NCI-H2171 (cell line): ENCODE results near the gene FIS1.

Experiments
- DNase-seq: peaks from one replicate; lab custom pipeline; 2025; lab: John Stamatoyannopoulos, UW

The FIS1 gene

GRCh38 chr7:101233907-101234547 lies 10.9 kb downstream of the FIS1 start:
- no peak for DNase-seq

- peak; percentile 75 for DNase-seq
These were observed 12.6 kb downstream of the FIS1 start for GRCh38 chr7:101232141-101232850.

GRCh38 chr7:101231644-101232043 lies 13.2 kb downstream of the FIS1 start:
- DNase-seq, result no peak

- DNase-seq, result no peak
These were observed 18.2 kb downstream of the FIS1 start for GRCh38 chr7:101226721-101227120.

- DNase-seq, result no peak
These were observed 19.2 kb downstream of the FIS1 start for GRCh38 chr7:101225650-101226049.

- no peak for DNase-seq
These were observed 21.4 kb downstream of the FIS1 start for GRCh38 chr7:101223528-101223927.

DNA sequence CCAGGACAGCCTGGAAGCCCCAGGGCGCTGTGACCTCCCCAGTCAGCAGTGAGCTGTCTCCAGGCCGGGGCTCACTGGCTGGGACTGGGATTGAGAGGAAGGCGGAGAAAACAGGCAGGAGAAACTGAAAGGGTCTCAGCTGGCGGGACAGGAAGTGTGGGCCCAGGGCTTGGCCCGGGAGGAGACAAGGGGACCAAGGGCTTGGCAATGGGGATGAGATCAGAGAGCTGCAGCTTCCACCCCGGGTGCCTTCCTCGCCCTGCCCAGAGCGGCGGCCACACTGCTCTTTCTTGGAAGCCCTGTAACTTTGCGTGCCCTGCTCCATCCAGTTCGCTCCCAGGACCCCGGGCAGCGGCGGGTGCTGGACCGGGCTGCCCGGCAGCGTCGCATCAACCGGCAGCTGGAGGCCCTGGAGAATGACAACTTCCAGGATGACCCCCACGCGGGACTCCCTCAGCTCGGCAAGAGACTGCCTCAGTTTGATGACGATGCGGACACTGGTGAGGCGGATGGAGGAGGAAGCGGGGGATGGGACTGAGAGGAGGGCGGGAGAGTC lies 22.5 kb downstream of the FIS1 start:
- DNase-seq, result no peak

DNA sequence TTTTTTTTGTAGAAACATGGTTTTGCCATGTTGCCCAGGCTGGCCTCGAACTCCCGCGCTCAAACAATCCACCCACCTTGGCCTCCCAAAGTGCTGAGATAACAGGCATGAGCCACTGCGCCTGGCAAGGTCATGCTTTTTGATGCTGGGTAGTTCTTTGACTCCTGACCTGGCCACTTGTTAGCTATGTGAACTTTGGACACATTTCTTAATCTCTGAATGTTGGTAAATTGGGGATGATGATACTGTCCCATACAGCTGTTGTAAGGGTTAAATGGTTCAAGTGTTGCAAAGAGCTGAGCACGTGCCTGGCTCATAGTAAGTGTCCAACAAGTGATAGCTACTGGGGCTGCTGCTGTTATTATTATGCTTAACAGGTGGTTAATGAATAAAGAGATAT lies 24.6 kb downstream of the FIS1 start:
- no peak for DNase-seq

GRCh38 chr7:101218236-101219125 lies 26.4 kb downstream of the FIS1 start:
- DNase-seq, result no peak

GRCh38 chr7:101217388-101218235 lies 27.3 kb downstream of the FIS1 start, which contains the start of the genes PLOD3 and ZNHIT1:
TSS of gene PLOD3 (minus strand) at chr7:101217581. CDS start at chr7:101217274, 307 bp downstream.
TSS of gene ZNHIT1 (plus strand) at chr7:101218165. CDS start at chr7:101218196, 31 bp downstream.
- peak; percentile 97 for DNase-seq

DNA sequence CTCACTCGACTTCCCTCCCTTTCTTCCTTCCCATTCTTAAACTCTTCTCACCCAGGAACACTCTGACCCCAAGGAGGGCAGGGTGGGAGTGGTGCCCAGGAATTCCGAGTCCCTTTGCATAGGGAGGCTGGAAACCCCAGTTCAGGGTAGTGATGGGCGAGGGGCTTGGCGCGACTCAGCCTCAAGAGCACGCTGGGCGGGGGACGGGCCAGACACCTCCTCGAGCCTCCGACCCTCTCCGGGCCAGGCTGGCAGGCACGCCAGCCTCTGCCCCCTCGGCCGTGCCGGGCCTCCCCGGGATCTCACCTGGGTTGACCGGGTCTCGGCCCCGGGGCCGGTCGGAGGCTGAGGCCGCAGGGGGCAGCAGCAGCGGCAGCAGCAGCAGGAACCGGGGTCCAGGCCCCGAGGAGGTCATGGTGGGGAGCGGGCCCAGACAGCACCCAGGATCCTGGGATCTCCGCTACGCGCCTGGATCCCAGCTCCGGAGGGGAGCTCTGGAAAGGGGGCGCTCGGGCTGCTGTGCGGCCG lies 28.0 kb downstream of the FIS1 start:
- DNase-seq, result no peak

DNA sequence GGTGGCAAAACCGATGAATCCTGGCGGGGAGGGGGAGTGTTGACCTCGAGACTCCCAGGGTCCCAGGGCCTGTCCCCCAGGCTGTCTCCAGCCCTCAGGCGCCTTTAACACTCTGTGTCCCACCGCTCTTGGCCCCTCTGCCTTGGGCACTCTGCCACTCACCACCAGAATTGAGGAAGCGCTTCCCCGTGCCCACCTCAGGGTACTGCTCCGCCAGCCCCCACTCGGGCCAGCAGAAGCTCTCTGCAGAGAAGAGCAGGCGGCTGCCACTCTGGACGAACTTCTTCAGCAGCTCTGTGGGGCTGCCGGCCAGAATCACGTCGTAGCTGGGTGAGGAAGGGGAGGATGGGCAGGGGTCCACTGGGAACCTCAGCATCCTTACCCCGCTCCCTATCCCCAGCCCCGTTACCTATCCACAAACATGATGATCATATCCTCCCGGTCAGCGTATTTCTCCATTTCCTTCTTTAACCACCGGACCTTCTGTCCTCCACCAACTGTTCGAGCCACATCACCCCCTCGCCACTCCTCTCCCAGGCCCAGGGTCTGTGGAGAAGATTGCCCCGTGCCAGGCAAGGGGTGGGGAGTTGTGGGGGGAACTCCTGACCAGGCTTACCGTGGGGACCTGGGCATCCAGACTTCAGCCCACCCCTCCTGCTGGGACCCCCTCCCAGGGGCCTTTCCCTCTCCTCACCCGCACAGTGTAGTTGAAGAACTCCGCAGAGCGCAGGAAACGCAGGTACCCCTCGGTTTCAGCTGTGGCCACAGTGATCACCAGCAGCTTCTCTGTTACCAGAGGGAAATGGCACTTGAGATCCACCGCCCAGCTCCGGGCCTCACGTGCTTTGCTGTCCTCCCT lies 28.7 kb downstream of the FIS1 start:
- DNase-seq, result no peak

GRCh38 chr7:101212014-101212413 lies 32.9 kb downstream of the FIS1 start:
- DNase-seq, result no peak

- DNase-seq, result no peak
These were observed 33.4 kb downstream of the FIS1 start for GRCh38 chr7:101211501-101211900.

- DNase-seq, result no peak
These were observed 34.7 kb downstream of the FIS1 start for GRCh38 chr7:101210143-101210542.

GRCh38 chr7:101208794-101209193 lies 36.1 kb downstream of the FIS1 start:
- no peak for DNase-seq

DNA sequence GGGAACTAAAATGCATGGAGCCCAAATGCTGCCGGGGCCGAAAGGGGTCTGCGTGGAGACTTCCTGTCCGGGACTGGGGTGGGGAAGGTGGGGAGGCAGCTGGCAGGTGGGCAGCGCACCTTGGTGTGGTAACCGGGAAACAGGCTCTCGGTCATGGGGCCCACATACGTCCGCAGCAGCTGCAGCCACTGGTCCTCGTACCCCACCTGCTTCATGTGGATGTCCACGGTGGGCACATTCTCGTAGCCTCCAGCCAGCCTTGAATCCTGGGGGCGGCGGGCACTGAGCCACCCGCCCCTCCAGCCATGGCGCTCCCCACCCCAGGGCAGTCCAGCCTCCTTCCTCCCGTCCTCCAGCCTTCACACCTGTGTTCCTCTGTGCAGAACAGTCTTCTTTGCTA lies 37.4 kb downstream of the FIS1 start:
- DNase-seq, result no peak

DNA sequence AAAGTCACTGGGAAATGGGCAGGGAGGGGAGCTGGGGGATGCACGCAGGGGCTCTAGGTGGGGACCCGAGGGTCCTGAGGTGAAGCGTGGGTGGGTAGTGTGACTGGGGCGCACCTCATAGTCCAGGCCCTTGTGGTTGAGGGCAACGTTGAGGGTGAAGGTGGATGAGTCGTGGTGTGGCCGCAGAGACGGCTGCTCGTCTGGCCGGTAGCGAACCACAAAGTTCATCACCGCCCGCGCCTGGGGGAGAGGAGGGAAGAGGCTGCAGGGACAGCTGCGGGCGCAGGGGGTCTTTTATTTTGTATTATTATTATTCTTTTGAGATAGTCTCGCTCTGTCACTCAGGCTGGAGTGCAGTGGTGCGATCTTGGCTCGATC lies 38.2 kb downstream of the FIS1 start:
- DNase-seq, result no peak

DNA sequence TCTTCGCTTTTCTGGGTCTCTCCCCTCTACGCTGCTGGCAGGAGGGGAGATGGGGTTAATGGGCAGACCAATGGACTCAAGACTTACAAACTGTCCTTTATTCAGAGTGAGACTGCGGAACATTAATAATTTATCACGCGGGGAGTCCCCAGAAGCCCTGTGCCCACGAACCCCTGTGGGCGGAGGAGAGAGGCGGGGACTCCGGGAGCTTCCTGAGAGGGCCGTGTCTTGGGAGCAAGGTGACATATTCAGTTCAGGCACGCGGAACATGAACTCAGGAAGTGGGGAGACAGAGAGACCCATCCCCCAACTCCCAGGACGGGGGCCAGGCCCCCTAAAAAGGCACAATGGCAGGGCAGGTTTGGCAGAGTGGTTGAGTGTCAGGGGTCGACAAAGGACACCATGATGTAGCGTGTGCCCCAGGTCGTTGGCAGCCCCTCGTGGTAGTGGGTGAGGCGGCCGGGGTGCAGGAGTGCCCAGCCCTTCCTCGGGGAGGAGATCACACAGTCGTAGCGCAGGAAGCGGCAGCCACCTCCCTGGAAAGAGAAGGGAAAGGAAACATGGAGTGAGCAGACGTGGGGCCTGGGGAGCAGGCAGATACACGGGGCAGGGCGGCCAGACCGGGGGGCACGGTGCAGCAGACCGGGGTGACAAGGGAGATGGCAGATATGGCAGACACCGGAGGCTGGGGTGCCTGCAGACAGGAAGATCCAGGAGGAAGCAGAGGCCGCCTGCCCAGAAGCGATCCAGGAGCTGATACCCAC lies 38.8 kb downstream of the FIS1 start:
- no peak for DNase-seq
